Measurements from ENCODE around the gene SLA2. TPM values are rescaled to one million over a fixed set of nuclear protein-coding genes. Genes with fewer than 3 reads are reported as not detected.
"Not testable (repeated sequence)": the region's sequence is repeated elsewhere in the genome, so short reads cannot be mapped to it uniquely, and the experiment has no call there.

Gene SLA2
- total RNA-seq, 1 donor from 2014 or later, result not detected

DNA sequence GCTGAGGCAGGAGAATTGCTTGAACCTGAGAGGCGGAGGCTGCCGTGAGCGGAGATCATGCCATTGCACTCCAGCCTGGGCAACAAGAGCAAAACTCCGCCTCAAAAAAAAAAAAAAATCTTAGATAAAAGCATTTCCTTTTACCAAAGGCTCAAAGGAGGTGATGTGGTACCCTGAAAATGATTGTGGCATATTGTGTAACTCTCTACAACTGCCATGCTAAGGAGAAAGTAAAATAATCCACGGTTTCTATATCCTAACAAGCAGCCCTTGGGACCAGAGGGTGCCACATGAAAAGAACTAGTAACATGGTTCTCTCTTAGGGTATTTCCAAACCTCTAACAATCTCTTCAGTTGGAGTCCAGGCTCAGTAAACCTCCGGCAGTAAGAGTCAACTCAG is 38.8 kb upstream of the SLA2 start:
- Mint-ChIP-seq H3K9me3 (no peaks in the 10 kb centered on the region), H3K4me1 (ENCODE audit: unreplicated experiment) (no peaks in the 10 kb centered on the region), H3K27ac (no peak overlapping the region), H3K36me3 (peaks cover 4% of the 10 kb centered on the region), H3K27me3 (no peaks in the 10 kb centered on the region), H3K4me3 (no peak overlapping the region)
- TF ChIP-seq, protein P1, sequence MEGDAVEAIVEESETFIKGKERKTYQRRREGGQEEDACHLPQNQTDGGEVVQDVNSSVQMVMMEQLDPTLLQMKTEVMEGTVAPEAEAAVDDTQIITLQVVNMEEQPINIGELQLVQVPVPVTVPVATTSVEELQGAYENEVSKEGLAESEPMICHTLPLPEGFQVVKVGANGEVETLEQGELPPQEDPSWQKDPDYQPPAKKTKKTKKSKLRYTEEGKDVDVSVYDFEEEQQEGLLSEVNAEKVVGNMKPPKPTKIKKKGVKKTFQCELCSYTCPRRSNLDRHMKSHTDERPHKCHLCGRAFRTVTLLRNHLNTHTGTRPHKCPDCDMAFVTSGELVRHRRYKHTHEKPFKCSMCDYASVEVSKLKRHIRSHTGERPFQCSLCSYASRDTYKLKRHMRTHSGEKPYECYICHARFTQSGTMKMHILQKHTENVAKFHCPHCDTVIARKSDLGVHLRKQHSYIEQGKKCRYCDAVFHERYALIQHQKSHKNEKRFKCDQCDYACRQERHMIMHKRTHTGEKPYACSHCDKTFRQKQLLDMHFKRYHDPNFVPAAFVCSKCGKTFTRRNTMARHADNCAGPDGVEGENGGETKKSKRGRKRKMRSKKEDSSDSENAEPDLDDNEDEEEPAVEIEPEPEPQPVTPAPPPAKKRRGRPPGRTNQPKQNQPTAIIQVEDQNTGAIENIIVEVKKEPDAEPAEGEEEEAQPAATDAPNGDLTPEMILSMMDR (conservative IDR thresholded peaks at IDR 0.05), result no peak
- DNase-seq (ENCODE audit: extremely low spot score, unreplicated experiment), result no peak

DNA sequence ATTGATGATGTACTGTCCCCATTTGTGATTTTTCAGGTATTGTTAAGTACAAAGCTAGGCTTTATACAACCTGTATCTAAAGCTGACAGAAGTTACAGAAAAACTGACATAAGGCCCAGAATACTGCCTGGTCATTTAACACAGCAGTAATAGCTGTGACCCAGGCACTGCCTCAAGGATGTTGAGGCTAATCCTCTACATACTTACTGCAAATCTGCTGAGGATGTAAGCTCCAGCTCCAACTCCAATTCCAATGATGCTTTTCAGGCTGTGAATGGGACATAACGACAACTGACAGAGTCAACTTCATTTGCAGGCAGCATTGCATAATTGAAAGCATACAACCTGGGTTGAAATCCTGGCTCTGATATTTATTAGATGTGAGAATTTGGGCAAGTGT is 36.3 kb upstream of the SLA2 start:
- H3K4me1 Mint-ChIP-seq (ENCODE audit: unreplicated experiment), result peaks cover 8% of the 10 kb centered on the region
- H3K27ac Mint-ChIP-seq, result no peak overlapping the region
- peaks cover 12% of the 10 kb centered on the region for H3K36me3 Mint-ChIP-seq
- TF ChIP-seq, protein P1 (conservative IDR thresholded peaks at IDR 0.05), result no peak
- no peak for DNase-seq (ENCODE audit: extremely low spot score, unreplicated experiment)
- H3K9me3 Mint-ChIP-seq, result no peaks in the 10 kb centered on the region
- no peaks in the 10 kb centered on the region for H3K27me3 Mint-ChIP-seq
- no peak overlapping the region for H3K4me3 Mint-ChIP-seq

DNA sequence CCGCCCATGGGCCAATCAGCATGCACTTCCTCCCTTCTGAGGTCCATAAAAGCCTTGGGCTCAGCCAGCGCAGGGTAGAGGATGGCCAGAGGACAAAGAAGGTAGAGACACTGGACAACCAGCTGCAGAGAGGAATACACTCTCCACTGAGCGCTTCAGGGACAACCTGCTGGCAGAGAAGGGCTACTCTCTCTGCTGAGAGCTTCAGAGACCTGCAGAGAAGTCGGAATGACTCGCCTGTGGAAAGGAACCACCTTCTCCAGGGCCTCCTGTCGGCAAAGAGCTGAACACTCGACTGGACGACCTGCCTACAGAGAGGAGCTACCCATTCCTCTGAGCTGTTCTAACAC is 31.4 kb upstream of the SLA2 start:
- Mint-ChIP-seq H3K36me3 (peaks cover 12% of the 10 kb centered on the region), H3K27ac (peak overlapping the region; percentile 89), H3K27me3 (no peaks in the 10 kb centered on the region), H3K4me3 (peak overlapping the region; percentile 91), H3K9me3 (no peaks in the 10 kb centered on the region), H3K4me1 (ENCODE audit: unreplicated experiment) (peaks cover 9% of the 10 kb centered on the region)
- TF ChIP-seq, protein P1 (conservative IDR thresholded peaks at IDR 0.05), result peak; percentile 56
- no peak for DNase-seq (ENCODE audit: extremely low spot score, unreplicated experiment)

DNA sequence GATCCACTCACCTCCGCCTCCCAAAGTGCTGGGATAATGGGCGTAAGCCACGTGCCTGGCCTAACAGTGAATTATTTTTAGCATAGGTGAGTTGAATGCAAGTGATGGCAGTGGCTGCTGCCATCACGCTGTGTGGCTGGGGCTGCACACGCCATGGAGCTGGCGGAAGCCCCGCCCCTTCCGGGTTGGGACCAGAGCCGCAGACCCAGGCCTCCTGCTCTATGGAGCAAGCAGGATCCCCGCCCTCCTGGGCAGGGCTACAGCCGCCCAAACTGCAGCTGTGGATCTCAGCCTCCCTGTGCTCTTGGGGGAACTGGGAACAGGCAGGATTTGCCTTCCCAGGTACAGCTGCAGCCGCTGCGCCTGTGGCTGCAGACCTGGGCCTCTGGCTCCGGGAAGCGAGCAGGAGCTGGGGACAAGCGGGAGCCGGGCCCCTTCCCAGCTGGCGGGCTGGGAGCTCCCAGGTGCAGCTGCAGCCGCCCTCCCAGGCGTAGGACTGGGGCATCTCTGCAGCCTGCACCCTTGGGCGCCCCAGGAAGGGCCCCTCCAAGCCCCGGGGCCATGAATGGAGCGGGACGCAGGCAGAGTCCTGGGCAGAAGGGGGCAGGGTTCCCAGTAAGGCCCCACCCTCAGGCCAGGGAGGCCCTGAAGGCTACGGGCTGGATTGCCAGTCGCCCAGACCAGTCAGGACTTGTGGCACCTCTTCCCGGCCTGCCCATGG is 30.9 kb upstream of the SLA2 start:
- Mint-ChIP-seq H3K9me3 (no peaks in the 10 kb centered on the region), H3K4me1 (ENCODE audit: unreplicated experiment) (peaks cover 9% of the 10 kb centered on the region), H3K27ac (peak overlapping the region; percentile 89), H3K36me3 (peaks cover 8% of the 10 kb centered on the region), H3K27me3 (no peaks in the 10 kb centered on the region), H3K4me3 (peak overlapping the region; percentile 91)
- TF ChIP-seq, protein P1 (conservative IDR thresholded peaks at IDR 0.05), result peak; percentile 11
- DNase-seq (ENCODE audit: extremely low spot score, unreplicated experiment), result peak; percentile 90

DNA sequence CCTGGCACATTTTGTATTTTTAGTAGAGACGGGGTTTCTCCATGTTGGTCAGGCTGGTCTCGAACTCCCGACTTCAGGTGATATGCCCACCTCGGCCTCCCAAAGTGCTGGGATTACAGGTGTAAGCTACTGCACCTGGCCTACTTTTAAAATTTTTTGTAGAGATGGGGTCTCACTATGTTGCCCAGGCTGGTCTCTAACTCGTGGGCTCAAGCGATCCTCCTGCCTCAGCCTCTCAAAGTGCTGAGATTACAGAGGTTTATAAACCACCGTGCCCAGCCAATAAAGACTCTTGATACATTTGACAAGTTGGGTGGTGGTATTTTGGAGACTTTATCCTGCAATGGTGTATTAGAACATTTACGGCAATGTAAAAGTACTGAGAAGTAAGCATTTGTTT is 29.5 kb upstream of the SLA2 start:
- not testable (repeated sequence) for H3K36me3 Mint-ChIP-seq; H3K4me3 Mint-ChIP-seq; H3K4me1 Mint-ChIP-seq (ENCODE audit: unreplicated experiment); H3K27me3 Mint-ChIP-seq; H3K27ac Mint-ChIP-seq; DNase-seq (ENCODE audit: extremely low spot score, unreplicated experiment); H3K9me3 Mint-ChIP-seq

DNA sequence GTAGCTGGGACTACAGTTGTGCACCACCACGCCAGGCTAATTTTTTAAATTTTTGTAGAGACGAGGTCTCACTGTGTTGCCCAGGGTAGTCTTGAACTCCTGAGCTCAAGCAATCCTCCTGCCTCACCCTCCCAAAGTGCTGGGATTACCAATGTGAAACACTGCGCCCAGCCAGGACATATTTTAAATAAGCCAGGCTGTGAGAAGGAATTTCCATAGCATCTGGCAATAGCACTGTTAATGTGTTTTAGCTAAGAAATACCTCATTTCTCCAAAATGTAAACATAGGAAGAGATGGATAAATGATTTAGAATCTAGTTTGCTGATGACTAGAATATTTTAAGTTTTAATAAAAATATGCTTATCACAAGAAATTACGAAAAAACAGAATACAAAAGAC is 27.0 kb upstream of the SLA2 start:
- TF ChIP-seq, protein P1 (conservative IDR thresholded peaks at IDR 0.05), result no peak

More for the DNA sequence above, 27.0 kb upstream of the SLA2 start:
- Mint-ChIP-seq H3K9me3 (no peaks in the 10 kb centered on the region), H3K27me3 (no peaks in the 10 kb centered on the region), H3K36me3 (peaks cover 6% of the 10 kb centered on the region), H3K27ac (no peak overlapping the region), H3K4me3 (no peak overlapping the region), H3K4me1 (ENCODE audit: unreplicated experiment) (peaks cover 8% of the 10 kb centered on the region)
- no peak for DNase-seq (ENCODE audit: extremely low spot score, unreplicated experiment)
